B cell (primary cell): ENCODE data around the gene SMIM10L2A. TPM values are rescaled to one million over a fixed set of nuclear protein-coding genes. Genes with fewer than 3 reads are reported as not detected.

Experiments used
- ATAC-seq: fragments of 200-7000 bp; cut with Tn5 transposase; one replicate; pipeline ENCODE4 v1.10.0; 2021; ENCODE audit warnings: low read depth, mild to moderate bottlenecking, moderate number of reproducible peaks, moderate library complexity
- CTCF ChIA-PET: fragments of 350-600 bp; sonication (Branson Sonifier 250); formaldehyde crosslinking; loops from one replicate; lab custom pipeline; 2021; ENCODE audit warnings: antibody characterized with exemption, inconsistent platforms; lab: Charles Lee
- POLR2A ChIA-PET: fragments of 350-600 bp; sonication (Branson Sonifier 250); formaldehyde crosslinking; loops from one replicate; lab custom pipeline; 2021; ENCODE audit warnings: antibody characterized with exemption; lab: Charles Lee
- DNase-seq: peaks from one replicate; pipeline ENCODE4 v3.0.0; 2013
- H2AFZ ChIP-seq: 2 replicates; pipeline ENCODE4 v1.6.1; 2012; ENCODE audit warnings: mild to moderate bottlenecking, low read depth, low read length; ENCODE audit not compliant: insufficient read depth, poor library complexity, severe bottlenecking
- H3K27ac ChIP-seq, 2 donors: 1 replicate in 1 of 2; 2 replicates in 1 of 2; pipeline ENCODE4 v1.5.1; 2012 to 2013; ENCODE audit warnings: low read length in 2 of 2, mild to moderate bottlenecking in 2 of 2, moderate library complexity in 1 of 2
- H3K27me3 ChIP-seq, 4 experiments: fragments of 200-600 bp in 1 of 4; sonication (generic) in 1 of 4; replicated peaks in 1 of 4; 1 replicate in 2 of 4; 2 replicates in 2 of 4; pipeline versions ENCODE4 v1.6.1 to v1.7.0; 2013 to 2016; ENCODE audit warnings: low read length in 3 of 4, mild to moderate bottlenecking in 2 of 4, mixed read lengths in 1 of 4, moderate library complexity in 1 of 4; ENCODE audit not compliant: insufficient read depth in 4 of 4, control insufficient read depth in 3 of 4; ENCODE audit errors: control extremely low read depth in 1 of 4
- H3K36me3 ChIP-seq, 2 experiments: replicated peaks in 1 of 2; 1 replicate in 1 of 2; 2 replicates in 1 of 2; pipeline versions ENCODE4 v1.6.1 to v1.7.1; 2013; ENCODE audit warnings: low read length in 1 of 2; ENCODE audit not compliant: insufficient read depth in 2 of 2, control insufficient read depth in 1 of 2; ENCODE audit errors: control extremely low read depth in 1 of 2, extremely low read depth in 1 of 2
- H3K4me1 ChIP-seq, 2 donors: fragments of 200-600 bp in 1 of 2; sonication (generic) in 1 of 2; 1 replicate in 1 of 2; 2 replicates in 1 of 2; pipeline versions ENCODE4 v1.5.1 to v1.6.1; 2013 to 2017; ENCODE audit warnings: low read length in 2 of 2; ENCODE audit not compliant: control insufficient read depth in 2 of 2, insufficient read depth in 2 of 2
- H3K4me2 ChIP-seq: replicated peaks from 2 replicates; pipeline ENCODE3; 2012; ENCODE audit warnings: mild to moderate bottlenecking, low read depth, low read length; ENCODE audit not compliant: poor library complexity, severe bottlenecking
- H3K4me3 ChIP-seq, 5 experiments: fragments of 200-600 bp in 1 of 5; sonication (generic) in 1 of 5; 1 replicate in 3 of 5; 2 replicates in 2 of 5; pipeline versions ENCODE4 v1.5.1 to v1.7.0; 2011 to 2016; ENCODE audit warnings: low read length in 4 of 5, mild to moderate bottlenecking in 4 of 5, low read depth in 2 of 5, control low read depth in 1 of 5, moderate library complexity in 1 of 5; ENCODE audit not compliant: insufficient read depth in 1 of 5; ENCODE audit errors: control extremely low read depth in 1 of 5, extremely low read depth in 1 of 5
- H3K79me2 ChIP-seq: fragments of 200-600 bp; sonication (generic); one replicate; pipeline ENCODE4 v1.6.0; 2016; ENCODE audit warnings: low read length; ENCODE audit not compliant: control insufficient read depth, insufficient read depth
- H3K9ac ChIP-seq: fragments of 200-600 bp; sonication (generic); 2 replicates; pipeline ENCODE4 v1.6.1; 2017; ENCODE audit warnings: mild to moderate bottlenecking, low read length, moderate library complexity
- H3K9me3 ChIP-seq, 3 donors: one replicate each; pipeline versions ENCODE4 v1.6.1 to v1.7.1; 2013; ENCODE audit warnings: low read length in 2 of 3; ENCODE audit not compliant: control insufficient read depth in 2 of 3, insufficient read depth in 1 of 3; ENCODE audit errors: control extremely low read depth in 1 of 3
- H4K20me1 ChIP-seq: 2 replicates; pipeline ENCODE4 v1.6.0; 2012; ENCODE audit warnings: mild to moderate bottlenecking, low read length; ENCODE audit not compliant: insufficient read depth, control insufficient read depth, poor library complexity, severe bottlenecking
- H3K27ac Mint-ChIP-seq: one replicate; pipeline ENCODE4 v1.8.0; 2021; ENCODE audit warnings: mixed read lengths
- H3K27me3 Mint-ChIP-seq: one replicate; pipeline ENCODE4 v1.8.0; 2021; ENCODE audit warnings: mixed read lengths
- H3K4me1 Mint-ChIP-seq: one replicate; pipeline ENCODE4 v1.8.0; 2021; ENCODE audit warnings: mixed read lengths
- H3K4me3 Mint-ChIP-seq: one replicate; pipeline ENCODE4 v1.8.0; 2021; ENCODE audit warnings: mixed read lengths
- H3K9me3 Mint-ChIP-seq: one replicate; pipeline ENCODE4 v1.8.0; 2022; ENCODE audit warnings: mixed read lengths; ENCODE audit not compliant: insufficient read depth
- CTCF ChIP-seq: fragments of 200-600 bp; IDR thresholded peaks from one replicate; pipeline ENCODE4 v1.8.0; 2022; ENCODE audit warnings: antibody characterized with exemption, mild to moderate bottlenecking
- EZH2 ChIP-seq: IDR thresholded peaks from 2 replicates; pipeline ENCODE4 v1.6.1; 2012; ENCODE audit warnings: borderline replicate concordance, low read depth, mild to moderate bottlenecking, moderate library complexity, low read length; ENCODE audit not compliant: insufficient read depth, poor library complexity, severe bottlenecking
- WGBS: methylation state at CpG from one replicate; pipeline ENCODE4 v1.1.5; 2013; ENCODE audit warnings: missing lambda C conversion rate; ENCODE audit not compliant: insufficient coverage; 5-methylcytosine and 5-hydroxymethylcytosine counted together
- intact Hi-C: fragments of 100-400 bp; cut with micrococcal nuclease; formaldehyde crosslinking; loops from one replicate; pipeline ENCODE4 v1.10.0; 2022
- polyA plus RNA-seq: library from polyadenylated mRNA; depleted of rRNA; stranded (reverse); fragments of >200 nt; gene quantifications from 2 replicates; pipeline ENCODE4 v1.2.3, GENCODE V29; 2012
- total RNA-seq, 2 donors: library from RNA; stranded (reverse); fragments of 120-200 nt in 1 of 2; gene quantifications; 1 replicate in 1 of 2; 2 replicates in 1 of 2; pipeline versions ENCODE4 v1.2.3 to v1.2.4, GENCODE V29; 2013 to 2022

SMIM10L2A gene
- total and polyA plus RNA-seq, 2 donors (not counting 1 experiment from before 2014, with no cell fraction given) = 0.25 to 0.76 TPM

DNA sequence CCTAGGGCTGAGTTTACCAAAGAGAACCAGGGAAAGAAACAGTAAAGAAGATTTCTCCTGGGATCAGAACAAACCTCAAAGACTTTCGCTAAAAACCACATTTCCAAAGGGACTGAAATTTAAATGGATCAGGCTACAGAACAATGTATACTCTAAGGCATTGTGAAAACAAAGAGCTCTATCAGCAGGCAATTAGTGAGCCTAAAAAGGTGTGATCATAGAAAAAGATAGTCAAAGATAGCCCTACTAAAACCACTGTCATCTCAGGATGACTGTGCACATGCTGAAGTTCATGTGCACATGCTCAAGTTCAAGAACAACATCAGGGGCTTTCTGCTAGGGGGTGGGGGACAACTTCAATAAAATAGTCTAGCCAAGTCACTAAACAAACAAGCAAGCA lies 12.9 kb upstream of the SMIM10L2A start:
- no peak overlapping the region for H3K4me2 ChIP-seq
- no peak for ATAC-seq
- H3K4me3 ChIP-seq = no peak overlapping the region
- H3K36me3 ChIP-seq = no peaks in the 10 kb centered on the region
- intact Hi-C loops = no loop called here
- H3K27ac Mint-ChIP-seq = no peak overlapping the region
- no CpG with 5 or more reads among the region's 1 CpG for WGBS
- H3K27me3 ChIP-seq = peaks cover 0 to 9% (median 0%) of the 10 kb centered on the region in 4 experiments
- peaks cover 7% of the 10 kb centered on the region for H3K4me1 Mint-ChIP-seq
- H3K27me3 Mint-ChIP-seq = peaks cover 23% of the 10 kb centered on the region
- no peaks in the 10 kb centered on the region for H4K20me1 ChIP-seq
- ChIA-PET POLR2A (no interaction called here), CTCF (no interaction called here)
- H3K9me3 Mint-ChIP-seq = no peaks in the 10 kb centered on the region
- H3K4me1 ChIP-seq = peaks cover 0 to 6% of the 10 kb centered on the region in 2 donors
- H3K9me3 ChIP-seq = no peaks in the 10 kb centered on the region
- H3K27ac ChIP-seq = no peak overlapping the region
- no peak overlapping the region for H3K9ac ChIP-seq
- H3K79me2 ChIP-seq = no peaks in the 10 kb centered on the region
- H2AFZ ChIP-seq = no peak overlapping the region
- TF ChIP-seq CTCF = no peak
- no peak for TF ChIP-seq EZH2
- DNase-seq = no peak
- no peak overlapping the region for H3K4me3 Mint-ChIP-seq

- WGBS = no CpG with 5 or more reads among the region's 2 CpGs
- ATAC-seq (no peak), DNase-seq (no peak)
- intact Hi-C loops = no loop called here
- Mint-ChIP-seq H3K4me3 (no peak overlapping the region), H3K9me3 (no peaks in the 10 kb centered on the region), H3K4me1 (peaks cover 7% of the 10 kb centered on the region), H3K27ac (no peak overlapping the region), H3K27me3 (peaks cover 18% of the 10 kb centered on the region)
- peaks cover 0 to 6% of the 10 kb centered on the region in 2 donors for H3K4me1 ChIP-seq
- H3K9ac ChIP-seq = no peak overlapping the region
- H2AFZ ChIP-seq = no peak overlapping the region
- H3K27me3 ChIP-seq = peaks cover 0 to 6% (median 0%) of the 10 kb centered on the region in 4 experiments
- ChIA-PET CTCF (no interaction called here), POLR2A (no interaction called here)
- no peak overlapping the region for H3K27ac ChIP-seq
- no peaks in the 10 kb centered on the region for H3K36me3 ChIP-seq
- no peak overlapping the region for H3K4me2 ChIP-seq
- no peaks in the 10 kb centered on the region for H4K20me1 ChIP-seq
- no peaks in the 10 kb centered on the region for H3K9me3 ChIP-seq
- no peaks in the 10 kb centered on the region for H3K79me2 ChIP-seq
- no peak overlapping the region for H3K4me3 ChIP-seq
- no peak for TF ChIP-seq EZH2
- TF ChIP-seq CTCF = no peak
Measured at GRCh38 chrX:135410861-135411627, 10.7 kb upstream of the SMIM10L2A start.
